GM21529 (cell line): ENCODE measurements around the gene PSPH.
A peak's percentile ranks its signal among the peaks of the same experiment; 100 is the strongest.
"Not testable (repeated sequence)": the region's sequence is repeated elsewhere in the genome, so short reads cannot be mapped to it uniquely, and the experiment has no call there.

ENCODE experiments used
- ATAC-seq: cut with Tn5 transposase; IDR thresholded peaks from one replicate; pipeline ENCODE4 v1.9.1; 2021; ENCODE audit not compliant: unreplicated experiment

The PSPH gene

GRCh38 chr7:56051339-56052191 lies at the start of gene PSPH, which contains the start of gene CCT6A:
TSS of gene PSPH (minus strand) at chr7:56051444. CDS start at chr7:56021212, 30,232 bp downstream.
TSS of gene CCT6A (plus strand) at chr7:56051765. CDS start at chr7:56051849, 84 bp downstream.
- ATAC-seq, result peak; percentile 93

- ATAC-seq, result no peak
Measured at GRCh38 chr7:56099653-56100052, 48.4 kb upstream of the PSPH start.

- not testable (repeated sequence) for ATAC-seq
Measured at GRCh38 chr7:56098187-56099008, 47.2 kb upstream of the PSPH start.

- ATAC-seq, result no peak
Measured at GRCh38 chr7:56097700-56098099, 46.5 kb upstream of the PSPH start.

GRCh38 chr7:56092789-56093531 lies 41.7 kb upstream of the PSPH start, which contains the start of gene PHKG1:
TSS of gene PHKG1 (minus strand) at chr7:56092952. CDS start at chr7:56088941, 4,011 bp downstream.
- no peak for ATAC-seq

- ATAC-seq, result not testable (repeated sequence)
Measured at GRCh38 chr7:56092388-56092787, 41.1 kb upstream of the PSPH start.

- no peak for ATAC-seq
Measured at GRCh38 chr7:56091591-56091990, 40.3 kb upstream of the PSPH start.

- no peak for ATAC-seq
Measured at GRCh38 chr7:56087445-56087844, 36.2 kb upstream of the PSPH start.

GRCh38 chr7:56086761-56087160 lies 35.5 kb upstream of the PSPH start:
- ATAC-seq, result no peak

GRCh38 chr7:56083150-56083785 lies 32.0 kb upstream of the PSPH start:
- ATAC-seq, result no peak

- no peak for ATAC-seq
Measured at GRCh38 chr7:56081626-56082340, 30.5 kb upstream of the PSPH start.

GRCh38 chr7:56080726-56081435 lies 29.6 kb upstream of the PSPH start:
- ATAC-seq, result not testable (repeated sequence)

- no peak for ATAC-seq
Measured at GRCh38 chr7:56079450-56080185, 28.4 kb upstream of the PSPH start.

- no peak for ATAC-seq
Measured at GRCh38 chr7:56078196-56078595, 27.0 kb upstream of the PSPH start.

- ATAC-seq, result no peak
Measured at GRCh38 chr7:56077681-56078080, 26.4 kb upstream of the PSPH start.

GRCh38 chr7:56074371-56074791 lies 23.1 kb upstream of the PSPH start:
- ATAC-seq, result peak; percentile 95

- not testable (repeated sequence) for ATAC-seq
Measured at GRCh38 chr7:56066376-56066775, 15.1 kb upstream of the PSPH start.

GRCh38 chr7:56063882-56064625 lies 12.8 kb upstream of the PSPH start, which contains the start of gene SUMF2:
TSS of gene SUMF2 (plus strand) at chr7:56064286. CDS start at chr7:56064312, 26 bp downstream.
- peak; percentile 84 for ATAC-seq
